Cortex of kidney (tissue), 1 donor: ENCODE measurements around the gene SLC2A2.

Source experiments
- DNase-seq: peaks from one replicate; lab custom pipeline; 2025; lab: John Stamatoyannopoulos, UW

Gene SLC2A2

DNA sequence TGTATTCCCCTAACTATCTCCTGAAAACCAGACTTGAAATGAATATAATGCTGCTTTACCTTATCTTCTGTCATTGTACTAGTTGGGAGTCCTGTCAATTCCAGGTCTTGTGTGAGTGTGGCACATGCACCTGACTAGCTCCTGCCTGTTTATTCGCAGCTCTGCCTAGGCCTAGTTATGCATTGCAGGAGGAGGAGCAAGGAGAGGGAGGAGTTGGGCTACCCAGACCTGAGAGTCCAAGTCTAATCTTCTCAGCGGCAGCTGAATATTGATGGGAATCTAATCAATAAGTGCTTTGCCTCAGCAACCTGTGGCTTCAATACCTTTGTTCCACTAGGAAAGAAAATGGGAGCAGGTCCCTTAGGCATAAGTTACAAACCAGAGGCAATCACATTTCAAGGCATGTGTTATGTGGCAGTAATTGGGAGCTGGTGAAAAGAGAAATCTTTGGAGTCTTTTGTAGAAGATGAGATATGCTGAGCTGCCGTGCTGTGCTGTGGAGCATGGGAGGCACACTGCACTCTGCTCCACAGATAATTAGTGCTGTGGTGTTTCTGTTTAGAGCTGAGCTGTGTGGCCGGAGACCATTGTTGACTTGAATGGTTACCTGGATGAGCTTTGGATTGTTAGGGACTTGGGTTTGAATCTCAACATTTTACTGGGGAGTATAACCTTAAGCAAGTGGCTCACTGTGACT is at the start of gene SLC2A2:
TSS of gene SLC2A2 (minus strand) at position 124 of the 697 bp plus-strand sequence. CDS start at position 74, 50 bp downstream.
- DNase-seq, result no peak

DNA sequence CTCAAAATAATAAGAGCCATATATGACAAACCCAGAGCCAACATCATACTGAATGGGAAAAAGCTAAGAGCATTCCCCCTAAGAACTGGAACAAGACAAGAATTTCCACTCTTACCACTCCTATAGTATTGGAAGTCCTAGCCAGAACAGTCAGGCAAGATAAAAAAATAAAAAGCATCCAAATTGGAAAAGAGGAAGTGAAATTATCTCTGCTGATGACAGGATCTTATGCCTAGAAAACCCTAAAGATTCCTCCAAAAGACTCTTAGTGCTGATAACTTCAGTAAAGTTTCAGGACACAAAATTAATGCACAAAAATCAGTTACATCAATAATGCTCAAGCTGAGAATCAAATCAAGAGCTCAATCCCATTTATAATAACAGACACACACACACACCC is 45.9 kb upstream of the SLC2A2 start:
- DNase-seq, result no peak

DNA sequence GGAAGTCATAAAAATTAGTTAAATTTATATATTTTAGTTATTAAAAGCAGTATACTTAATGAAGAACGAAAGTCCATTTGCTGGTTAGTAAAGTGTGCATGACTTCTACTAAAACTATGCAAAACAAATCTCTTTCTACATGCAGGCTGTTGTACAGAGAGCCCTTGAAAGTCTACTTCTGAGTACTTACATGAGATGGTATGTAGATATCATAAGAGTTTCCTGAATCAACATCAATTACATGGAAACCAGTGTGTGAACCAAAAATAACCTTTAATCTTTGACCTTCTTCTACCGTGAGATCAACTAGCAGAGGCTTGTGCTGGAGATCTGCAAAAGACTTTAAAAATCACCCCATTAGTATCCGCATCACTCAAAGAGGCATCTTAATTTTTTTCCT is 42.1 kb upstream of the SLC2A2 start:
- DNase-seq, result no peak

DNA sequence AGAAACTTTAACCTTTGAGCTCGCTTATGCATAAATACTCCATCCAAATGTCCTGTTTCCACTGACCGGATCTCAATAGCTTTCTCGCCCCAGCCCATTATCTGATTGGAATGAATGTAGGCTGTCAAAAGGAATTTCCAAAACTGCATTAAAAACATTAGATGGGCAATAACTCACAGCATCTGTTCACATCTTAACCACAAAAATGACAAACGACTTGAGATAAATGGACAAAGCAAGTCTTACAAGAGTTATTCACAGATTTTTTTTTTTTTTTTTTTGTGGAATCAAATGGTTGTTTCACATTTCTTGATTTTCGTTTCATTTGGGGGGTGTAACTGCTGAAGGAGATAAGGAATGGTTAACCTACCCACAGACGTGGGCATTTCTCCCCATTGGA is 39.7 kb upstream of the SLC2A2 start:
- DNase-seq, result no peak

DNA sequence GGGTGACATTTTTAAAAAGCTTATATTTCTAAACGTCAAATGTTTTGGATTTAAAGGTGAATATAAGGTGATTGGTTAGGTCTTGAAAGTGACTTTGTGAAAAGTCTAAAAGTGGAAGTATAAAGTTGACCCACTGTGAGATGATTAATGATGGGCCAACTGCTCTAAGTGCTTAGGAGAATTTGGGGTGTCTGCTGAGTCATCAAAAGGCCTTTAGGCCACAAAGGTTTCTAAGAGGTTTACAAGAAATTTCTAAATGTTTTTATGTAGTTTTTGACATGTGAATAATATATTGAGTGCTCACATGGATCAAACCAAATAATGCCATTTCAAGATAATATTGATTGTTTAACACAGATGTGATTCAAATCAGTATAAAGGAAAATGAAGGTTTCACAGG is 39.2 kb upstream of the SLC2A2 start:
- no peak for DNase-seq

DNA sequence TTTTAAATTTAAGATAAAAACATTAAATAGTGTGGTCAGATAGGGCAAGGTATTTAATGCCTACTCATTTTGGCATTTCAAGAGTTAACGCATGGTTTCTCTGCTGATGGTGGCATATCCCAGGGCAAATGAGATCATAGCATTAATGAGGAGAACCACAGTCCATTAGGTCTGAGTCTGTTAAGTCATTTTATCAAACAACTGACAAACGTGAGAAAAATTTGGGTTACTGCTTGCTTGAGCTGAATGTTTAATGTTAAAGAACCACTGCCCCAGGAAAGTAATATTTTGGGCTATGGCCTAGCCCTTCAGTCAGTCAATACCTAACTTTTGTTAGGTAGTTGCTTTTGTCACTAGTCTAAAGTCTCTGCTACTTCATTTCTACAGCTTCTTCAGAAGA is 37.9 kb upstream of the SLC2A2 start:
- DNase-seq, result no peak

DNA sequence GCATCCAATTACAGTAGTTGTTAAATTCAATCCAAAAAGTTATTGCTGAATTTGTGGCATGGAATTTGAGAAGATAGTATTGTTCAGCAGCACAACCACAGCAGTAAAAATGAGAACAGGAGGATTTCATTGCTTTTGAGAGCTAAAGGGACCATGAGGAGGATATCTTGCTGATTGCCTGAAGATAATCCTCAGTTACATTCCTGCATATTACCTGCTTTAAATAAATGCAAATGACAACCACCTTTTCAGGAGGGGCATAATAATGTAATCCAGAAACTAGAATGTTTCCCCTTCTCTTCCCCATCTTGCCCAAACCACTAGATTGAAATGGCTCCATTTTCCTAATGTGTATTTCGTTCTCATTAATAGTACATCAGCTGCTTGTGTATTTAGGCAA is 35.2 kb upstream of the SLC2A2 start:
- DNase-seq, result no peak

DNA sequence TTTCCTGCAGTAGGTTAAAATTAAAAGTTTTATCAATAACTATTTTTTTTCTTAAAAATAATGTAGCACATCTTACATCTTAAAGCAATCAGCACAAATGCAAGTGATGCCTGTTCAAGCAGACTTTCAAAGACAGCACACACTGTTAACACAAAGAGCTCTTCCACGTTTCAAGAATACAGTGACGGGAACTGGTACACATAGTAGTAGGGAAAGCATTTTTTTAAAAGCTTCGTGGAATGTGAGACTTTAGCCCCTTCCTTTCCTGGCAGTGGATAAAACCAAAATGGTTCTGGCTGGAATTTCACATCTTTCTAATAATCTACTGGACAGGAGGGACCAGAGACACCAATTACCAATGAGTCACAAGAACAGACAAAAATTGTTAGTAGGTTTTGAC is 33.5 kb upstream of the SLC2A2 start:
- DNase-seq, result no peak

DNA sequence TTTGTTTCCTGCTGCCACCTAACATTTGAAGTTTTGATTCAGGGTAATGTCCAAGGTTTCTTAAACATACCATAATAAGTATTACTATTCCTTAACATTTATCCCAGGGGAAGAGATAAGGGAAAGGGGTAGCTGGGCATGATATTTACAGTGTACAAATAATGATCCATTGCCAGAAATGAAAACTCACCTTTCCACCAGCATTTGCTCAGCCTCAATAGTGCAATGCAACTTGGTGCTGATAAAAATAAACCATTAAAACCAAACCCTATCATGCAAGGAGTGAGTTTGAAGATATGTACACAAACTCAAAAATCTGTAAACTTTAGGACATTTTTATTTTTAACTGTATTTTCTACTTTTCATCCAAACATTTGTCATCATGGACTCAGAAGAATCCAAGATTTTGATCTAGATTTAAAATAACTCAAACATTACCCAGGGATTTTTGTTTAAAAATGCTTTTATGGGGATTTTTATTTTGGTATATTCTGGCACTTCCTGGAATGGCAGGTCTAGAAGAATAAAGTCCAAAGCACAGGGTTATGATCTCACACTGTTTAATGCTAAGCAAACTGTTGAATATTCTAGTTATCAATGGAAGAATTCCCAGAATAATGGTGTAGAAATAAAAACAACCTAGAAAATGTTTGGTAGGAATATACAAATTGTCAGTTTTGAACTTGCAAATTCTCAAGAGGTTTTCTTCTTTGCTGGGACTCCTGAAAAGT is 32.5 kb upstream of the SLC2A2 start:
- no peak for DNase-seq

DNA sequence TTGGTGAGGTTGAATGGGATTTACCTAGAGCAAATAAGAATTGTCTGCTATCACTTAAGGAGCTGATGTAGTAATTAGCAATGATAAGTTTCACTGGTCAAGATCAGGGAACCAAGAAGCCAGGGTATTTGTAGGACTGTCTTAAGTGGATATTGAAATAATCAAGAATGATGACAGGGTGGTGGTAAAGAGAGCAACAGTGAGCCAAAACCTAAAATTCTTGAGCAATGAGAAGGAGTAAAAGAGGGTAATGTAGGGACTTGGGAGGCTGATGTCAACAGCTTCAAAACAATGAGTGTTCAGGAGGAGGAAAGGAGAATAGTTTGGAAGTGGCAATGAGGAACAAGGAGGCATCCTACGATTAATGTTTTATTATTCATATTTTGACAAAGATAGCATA is 31.5 kb upstream of the SLC2A2 start:
- DNase-seq, result no peak

DNA sequence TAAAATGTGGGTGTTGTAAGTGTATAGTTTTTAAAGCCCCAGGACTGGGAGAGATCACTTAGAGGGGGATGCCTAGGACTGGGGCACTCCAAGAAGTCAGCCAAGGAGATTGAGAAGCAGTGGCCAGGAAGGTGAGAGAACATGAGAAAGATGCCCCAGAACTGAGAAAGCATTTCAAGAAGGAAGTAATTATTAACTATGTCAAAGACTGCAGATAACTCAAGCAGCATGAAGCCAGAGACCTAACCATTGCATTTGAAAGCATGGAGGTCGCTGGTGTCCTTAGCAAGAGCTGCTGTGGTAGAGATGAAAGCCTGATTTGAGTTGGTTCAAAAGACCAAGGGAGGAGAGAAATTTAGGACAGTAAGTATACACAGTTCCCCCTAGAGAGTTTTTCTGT is 30.6 kb upstream of the SLC2A2 start:
- DNase-seq, result no peak

DNA sequence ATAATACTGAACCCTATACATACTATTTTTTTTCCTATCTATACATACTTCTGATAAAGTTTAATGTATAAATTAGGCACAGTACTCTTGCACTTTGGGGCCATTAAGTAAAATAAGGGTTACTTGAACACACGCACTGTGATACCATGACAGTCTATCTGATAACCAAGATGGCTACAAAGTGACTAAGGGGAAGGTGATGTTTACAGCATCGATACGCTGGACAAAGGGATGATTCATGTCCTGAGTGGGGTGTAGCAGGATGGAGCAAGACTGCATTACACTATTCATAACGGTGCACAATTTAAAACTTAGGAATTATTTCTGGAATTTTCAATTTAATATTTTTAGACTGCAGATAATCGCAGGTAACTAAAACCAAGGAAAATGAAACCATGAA is 30.0 kb upstream of the SLC2A2 start:
- no peak for DNase-seq

DNA sequence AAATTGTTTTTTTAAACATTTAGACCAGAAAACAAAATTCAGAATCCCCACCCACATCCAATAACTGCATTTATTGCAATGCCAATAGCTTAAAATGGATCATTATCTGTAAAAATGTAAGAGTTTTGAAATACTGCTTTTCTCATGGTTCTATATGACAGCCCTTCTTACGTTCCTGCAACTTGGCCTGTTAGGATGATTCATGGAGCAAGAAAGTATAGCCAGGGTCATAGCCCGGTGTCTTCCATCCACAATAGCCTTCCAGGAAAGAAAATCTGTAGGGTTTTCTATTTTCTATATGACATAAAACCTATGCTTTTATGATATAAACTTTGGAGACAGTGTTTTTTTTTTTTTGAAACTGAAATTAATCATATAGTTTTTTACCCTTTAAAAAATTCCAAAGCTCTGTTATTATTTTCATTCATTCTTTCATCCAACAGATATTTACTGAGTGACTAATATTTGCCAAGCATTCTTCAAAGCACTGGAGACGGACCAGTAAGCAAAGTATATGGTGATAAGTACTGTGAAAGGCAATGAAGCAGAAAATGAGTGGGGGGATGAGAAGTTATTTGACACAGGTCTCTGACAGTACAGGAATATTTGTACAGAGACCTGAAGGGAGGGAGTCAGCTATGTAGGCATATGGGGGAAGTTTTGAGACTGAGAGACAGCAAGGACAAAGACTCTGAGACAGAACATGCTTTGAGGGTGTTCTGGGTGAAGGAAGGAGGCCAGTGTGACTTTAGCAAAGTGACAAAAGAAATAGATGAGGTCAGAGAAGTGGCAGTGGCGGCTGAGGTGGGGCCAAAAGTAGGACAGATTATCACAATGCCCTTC is 29.0 kb upstream of the SLC2A2 start:
- no peak for DNase-seq

DNA sequence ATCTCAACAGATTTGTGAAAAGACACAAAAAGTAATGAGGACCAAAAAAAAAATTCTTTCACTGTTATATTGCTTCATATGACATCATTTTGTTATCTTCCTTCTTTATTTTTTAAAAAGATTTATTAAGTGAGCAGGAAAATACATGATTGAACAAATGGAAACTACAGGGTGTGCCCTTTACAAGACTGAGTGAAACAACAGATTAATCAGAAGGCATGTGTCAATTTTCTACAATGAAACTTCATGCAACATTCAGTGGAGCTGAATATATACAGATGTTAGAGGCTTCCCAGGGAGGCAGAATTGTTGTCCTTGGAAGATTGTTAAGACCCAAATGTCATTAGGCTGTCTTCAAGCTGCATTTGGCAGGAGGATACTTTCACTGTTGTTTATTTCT is 28.4 kb upstream of the SLC2A2 start:
- no peak for DNase-seq

DNA sequence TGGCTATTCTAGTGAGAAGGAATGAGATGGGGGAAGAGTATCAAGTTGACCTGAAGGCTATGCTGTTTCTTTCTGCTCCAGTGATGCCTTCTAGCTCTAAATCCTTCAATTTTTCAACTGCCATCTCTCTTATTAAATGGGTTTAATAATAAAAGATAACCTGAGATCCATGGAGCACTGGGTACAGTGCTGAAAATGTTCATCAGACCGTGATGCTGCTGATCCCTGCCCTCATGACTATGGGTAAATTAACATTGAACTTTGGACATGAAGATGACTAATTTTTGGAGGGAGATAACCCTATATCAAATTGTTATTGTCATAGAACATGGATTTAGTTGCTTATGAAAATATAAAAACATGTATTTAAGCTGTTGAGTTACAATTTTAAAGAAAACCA is 27.7 kb upstream of the SLC2A2 start:
- no peak for DNase-seq

DNA sequence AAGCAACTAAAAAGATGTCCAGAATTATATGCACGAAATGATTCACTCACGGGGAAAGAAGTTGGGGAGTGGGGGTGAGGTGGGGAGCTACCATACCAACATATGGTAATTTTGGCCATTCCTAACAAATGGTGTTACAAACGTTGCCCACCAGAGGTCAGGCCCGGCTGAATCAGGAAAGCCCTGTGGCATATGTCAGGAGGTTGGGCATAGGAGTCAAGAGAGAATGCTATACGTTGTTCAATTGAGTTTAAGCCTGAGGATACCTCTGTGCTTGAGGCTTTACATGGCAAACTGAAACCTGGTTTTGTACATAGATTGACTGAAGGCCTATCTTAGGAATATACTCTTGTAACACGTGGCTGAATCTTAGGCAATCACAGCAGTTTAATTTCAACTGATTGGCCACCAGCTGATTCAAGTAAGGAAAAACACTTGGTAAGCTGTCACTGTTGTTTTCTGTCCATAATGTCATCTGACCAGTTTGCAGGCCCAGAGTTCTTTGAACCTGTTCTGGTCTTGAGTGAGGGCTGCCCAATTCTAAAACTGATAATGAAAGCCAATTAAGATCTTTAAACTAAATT is 23.4 kb upstream of the SLC2A2 start:
- no peak for DNase-seq

DNA sequence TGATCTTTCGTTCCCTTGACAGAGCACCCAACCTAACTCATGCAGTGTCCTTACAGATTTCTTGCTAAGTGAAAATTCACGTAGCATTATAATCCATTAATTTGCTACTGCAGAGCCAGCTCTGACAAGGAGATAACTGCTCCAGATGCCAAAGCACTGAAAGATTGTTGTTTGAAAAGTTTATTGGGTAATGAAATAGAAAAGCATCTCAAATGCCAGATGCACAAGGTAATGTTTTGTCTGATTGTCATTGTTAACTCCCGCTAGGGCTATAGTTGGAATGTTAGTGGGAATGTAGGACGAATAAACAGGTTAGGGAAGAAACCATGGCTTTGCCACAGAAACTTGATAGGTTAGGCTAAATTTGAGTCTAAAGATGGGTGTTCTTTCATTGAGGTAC is 20.2 kb upstream of the SLC2A2 start:
- no peak for DNase-seq

DNA sequence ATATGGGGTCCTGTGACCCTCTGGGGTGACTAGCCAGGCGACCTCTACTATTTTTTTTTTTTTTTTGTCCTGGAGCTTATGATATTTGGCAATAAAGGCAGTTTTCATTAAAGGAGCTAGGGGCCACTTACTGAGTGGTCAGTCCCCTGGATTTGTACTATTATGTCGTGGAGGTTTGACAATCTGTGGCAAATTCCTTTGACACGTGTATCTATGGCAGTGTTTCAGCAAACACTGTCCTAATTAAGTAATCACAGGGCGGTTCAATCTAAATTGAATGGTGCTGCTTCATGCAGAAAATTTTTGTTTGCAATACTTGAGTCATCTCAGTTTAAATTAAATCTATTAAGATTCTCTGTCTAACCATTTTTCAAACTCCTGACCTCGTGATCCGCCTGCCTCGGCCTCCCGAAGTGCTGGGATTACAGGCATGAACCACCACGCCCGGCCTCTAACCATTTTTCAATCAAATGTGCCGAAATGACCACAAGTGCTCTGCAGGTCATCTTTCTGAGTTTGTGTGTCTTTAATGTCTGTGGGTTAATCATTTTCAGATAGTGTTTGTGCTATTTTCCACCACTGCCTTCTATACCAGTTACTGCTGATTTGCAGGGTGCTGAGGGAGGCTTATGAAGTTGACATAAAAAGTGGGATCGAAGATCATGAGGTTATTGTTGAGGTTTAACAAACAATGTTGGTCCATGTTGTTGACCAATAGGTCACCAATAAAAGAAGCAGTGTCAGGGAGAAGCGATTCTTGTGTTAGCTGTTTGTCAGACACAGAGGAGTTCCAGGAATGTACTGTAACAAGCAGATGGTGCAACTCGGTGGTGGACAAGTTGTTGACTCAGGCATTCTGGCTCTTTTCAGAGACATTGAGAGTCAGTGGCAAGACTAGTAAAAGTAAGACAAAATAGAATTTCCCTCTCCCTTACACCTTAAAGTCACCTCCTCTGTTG is 18.6 kb upstream of the SLC2A2 start:
- DNase-seq, result no peak

DNA sequence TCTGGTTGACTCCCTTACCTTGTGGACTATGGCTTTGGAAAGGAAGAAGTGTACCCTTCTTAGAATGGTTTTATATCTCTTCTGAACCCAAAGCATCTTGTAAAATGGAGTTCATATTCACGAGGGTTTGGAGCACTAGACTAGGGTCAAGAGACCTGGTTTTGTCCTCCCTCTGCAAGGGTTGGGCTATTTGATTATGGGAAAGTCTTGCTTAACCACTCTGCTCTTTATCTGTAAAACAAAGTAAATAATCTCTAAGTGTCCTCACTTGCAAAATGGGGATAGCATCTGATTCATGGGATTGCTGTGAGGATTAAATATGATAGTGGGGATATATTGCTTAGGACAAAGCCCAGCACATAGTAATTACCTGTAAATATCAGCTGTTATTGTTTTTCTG is 17.9 kb upstream of the SLC2A2 start:
- no peak for DNase-seq

DNA sequence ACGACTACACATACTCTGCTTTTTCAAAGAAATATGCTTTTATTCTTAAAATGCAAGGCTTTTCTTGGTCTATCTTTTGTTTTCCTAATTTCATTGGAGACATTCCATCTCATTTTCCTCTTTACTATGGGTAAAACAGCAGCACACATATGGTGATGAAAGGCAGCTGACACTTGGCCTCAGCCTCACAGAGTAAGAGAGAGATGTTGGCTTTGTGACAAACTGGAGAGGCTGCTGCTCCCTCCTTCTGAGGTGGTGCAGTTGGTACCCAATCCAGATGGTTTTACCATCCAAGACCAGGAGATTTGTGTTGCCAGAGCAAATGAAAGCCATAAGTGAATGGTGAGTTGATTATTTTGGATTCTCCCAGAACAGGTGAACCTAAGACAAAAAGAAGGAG is 13.2 kb upstream of the SLC2A2 start:
- DNase-seq, result no peak

DNA sequence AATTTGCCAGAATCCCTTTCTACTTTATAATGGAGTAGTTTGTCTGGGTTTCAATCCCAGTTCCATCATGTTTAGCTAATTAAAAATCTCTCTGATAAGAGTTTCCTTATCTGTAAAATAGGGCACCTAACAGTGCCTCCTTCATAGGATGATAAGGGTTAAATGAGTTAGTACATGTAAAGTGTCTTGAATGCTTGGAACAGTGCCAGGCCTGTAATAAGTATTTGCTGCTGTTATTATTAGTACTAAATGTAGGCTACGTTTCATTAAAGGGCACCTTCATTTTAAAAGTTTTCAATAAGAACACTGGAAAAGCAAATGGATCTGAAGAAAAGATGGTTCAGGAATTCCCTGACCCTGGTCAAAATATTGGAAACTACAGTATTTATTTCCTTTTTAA is 11.8 kb upstream of the SLC2A2 start:
- DNase-seq, result no peak
